Posterior cingulate gyrus (tissue), 11 donors: ENCODE data around the gene CDC73.

Experiments
- DNase-seq, 10 donors: peaks; one replicate each; pipeline versions ENCODE4 v3.0.0 to v3.0.0-alpha.2; 2020 to 2021; ENCODE audit warnings: mixed read lengths in 3 of 10
- intact Hi-C: fragments of 100-400 bp; cut with DNase I; formaldehyde crosslinking; loops from one replicate; pipeline ENCODE4 v1.15.1; 2023

The CDC73 gene

GRCh38 chr1:193121616-193122593, at the start of gene CDC73:
Gene CDC73, plus strand, starts transcription at chr1:193122031. Its CDS starts 170 bp downstream, at chr1:193122201.
- peak; percentile 93 to 99 (median 97) for DNase-seq
- intact Hi-C loops, result loop anchor here (1.0 to 10.0 kb wide), 5 partner anchors 17 to 650 kb away; partner anchors contain the start of genes B3GALT2, GLRX2, RGS2 and RO60

- intact Hi-C loops, result no loop called here
- DNase-seq, result no peak
These were observed 43.8 kb upstream of the CDC73 start for GRCh38 chr1:193077991-193078390.

GRCh38 chr1:193079187-193079586, 42.6 kb upstream of the CDC73 start:
- DNase-seq, result no peak

GRCh38 chr1:193083365-193084088, 38.3 kb upstream of the CDC73 start:
- intact Hi-C loops, result no loop called here
- DNase-seq, result no peak

More at GRCh38 chr1:193079187-193079586, 42.6 kb upstream of the CDC73 start:
- intact Hi-C loops, result no loop called here

GRCh38 chr1:193085263-193085662, 36.6 kb upstream of the CDC73 start:
- DNase-seq, result no peak
- intact Hi-C loops, result no loop called here

- no peak for DNase-seq
- intact Hi-C loops, result no loop called here
These were observed 35.5 kb upstream of the CDC73 start for GRCh38 chr1:193086342-193086741.

- intact Hi-C loops, result no loop called here
- DNase-seq, result no peak
These were observed 33.9 kb upstream of the CDC73 start for GRCh38 chr1:193087893-193088292.

- no peak for DNase-seq
- intact Hi-C loops, result no loop called here
These were observed 31.0 kb upstream of the CDC73 start for GRCh38 chr1:193090865-193091264.

- no peak for DNase-seq
- intact Hi-C loops, result no loop called here
These were observed 27.7 kb upstream of the CDC73 start for GRCh38 chr1:193094112-193094511.

- DNase-seq, result no peak
- intact Hi-C loops, result no loop called here
These were observed 19.2 kb upstream of the CDC73 start for GRCh38 chr1:193102662-193103061.

- DNase-seq, result no peak
- intact Hi-C loops, result loop anchor here (2.0 kb wide), 1 partner anchor 45 kb away; the partner anchor contains the start of genes RO60 and UCHL5
These were observed 17.9 kb upstream of the CDC73 start for GRCh38 chr1:193103759-193104501.

- peak; percentile 24 to 95 (median 53) for DNase-seq
- intact Hi-C loops, result loop anchor here (2.0 kb wide), 1 partner anchor 46 kb away; the partner anchor contains the start of genes RO60 and UCHL5
These were observed 17.3 kb upstream of the CDC73 start for GRCh38 chr1:193104502-193104906.

GRCh38 chr1:193104907-193105820, 16.7 kb upstream of the CDC73 start, which contains the start of gene GLRX2:
Gene GLRX2, minus strand, starts transcription at chr1:193105414. Its CDS starts 32 bp downstream, at chr1:193105382.
- intact Hi-C loops, result loop anchor here (1.0 to 2.0 kb wide), 2 partner anchors 16 to 46 kb away; partner anchors contain the start of genes RO60 and UCHL5
- DNase-seq, result peak; percentile 75 to 98 (median 86)

- intact Hi-C loops, result loop anchor here (1.0 to 2.0 kb wide), 2 partner anchors 16 to 47 kb away; partner anchors contain the start of genes RO60 and UCHL5
- no peak for DNase-seq
These were observed 16.0 kb upstream of the CDC73 start for GRCh38 chr1:193105821-193106177.

- DNase-seq, result no peak
- intact Hi-C loops, result no loop called here
These were observed 13.4 kb upstream of the CDC73 start for GRCh38 chr1:193108471-193108870.

- intact Hi-C loops, result no loop called here
- DNase-seq, result no peak
These were observed 12.2 kb upstream of the CDC73 start for GRCh38 chr1:193109619-193110018.

- no peak for DNase-seq
- intact Hi-C loops, result no loop called here
These were observed 11.6 kb upstream of the CDC73 start for GRCh38 chr1:193110246-193110645.

GRCh38 chr1:193110864-193111263, 11.0 kb upstream of the CDC73 start:
- no peak for DNase-seq
- intact Hi-C loops, result no loop called here

GRCh38 chr1:193111641-193112090, 10.2 kb upstream of the CDC73 start:
- intact Hi-C loops, result no loop called here

More at GRCh38 chr1:193111641-193112090, 10.2 kb upstream of the CDC73 start:
- DNase-seq, result peak in 2 of 10 donors; percentile 12 to 67
